IgD-negative memory B cell (primary cell): ENCODE data around the gene RAD51B. TPM values are rescaled to one million over a fixed set of nuclear protein-coding genes. Genes with fewer than 3 reads are reported as not detected.

Experiments used
- H3K27ac Mint-ChIP-seq, 3 donors: one replicate each; pipeline ENCODE4 v1.8.0; 2020 to 2022; ENCODE audit warnings: mild to moderate bottlenecking in 3 of 3, mixed read lengths in 3 of 3, moderate library complexity in 1 of 3
- H3K27me3 Mint-ChIP-seq: one replicate; pipeline ENCODE4 v1.8.0; 2021; ENCODE audit warnings: mixed read lengths
- H3K36me3 Mint-ChIP-seq: one replicate; pipeline ENCODE4 v1.8.0; 2020; ENCODE audit warnings: mild to moderate bottlenecking, mixed read lengths
- H3K4me1 Mint-ChIP-seq, 3 donors: one replicate each; pipeline ENCODE4 v1.8.0; 2020 to 2022; ENCODE audit warnings: mixed read lengths in 3 of 3, mild to moderate bottlenecking in 1 of 3
- H3K4me3 Mint-ChIP-seq, 4 donors: one replicate each; pipeline ENCODE4 v1.8.0; 2020 to 2022; ENCODE audit warnings: mild to moderate bottlenecking in 4 of 4, mixed read lengths in 4 of 4, moderate library complexity in 3 of 4
- H3K9me3 Mint-ChIP-seq, 3 donors: one replicate each; pipeline ENCODE4 v1.8.0; 2020 to 2021; ENCODE audit warnings: mixed read lengths in 3 of 3, mild to moderate bottlenecking in 1 of 3
- polyA plus RNA-seq: library from polyadenylated mRNA; unstranded; fragments of 300-500 nt; fragmentation: Illumina TruSeq; gene quantifications from one replicate; pipeline ENCODE4 v1.2.3, GENCODE V29; 2021

RAD51B gene
- polyA plus RNA-seq, 1 donor from 2014 or later, result 24.9 TPM

DNA sequence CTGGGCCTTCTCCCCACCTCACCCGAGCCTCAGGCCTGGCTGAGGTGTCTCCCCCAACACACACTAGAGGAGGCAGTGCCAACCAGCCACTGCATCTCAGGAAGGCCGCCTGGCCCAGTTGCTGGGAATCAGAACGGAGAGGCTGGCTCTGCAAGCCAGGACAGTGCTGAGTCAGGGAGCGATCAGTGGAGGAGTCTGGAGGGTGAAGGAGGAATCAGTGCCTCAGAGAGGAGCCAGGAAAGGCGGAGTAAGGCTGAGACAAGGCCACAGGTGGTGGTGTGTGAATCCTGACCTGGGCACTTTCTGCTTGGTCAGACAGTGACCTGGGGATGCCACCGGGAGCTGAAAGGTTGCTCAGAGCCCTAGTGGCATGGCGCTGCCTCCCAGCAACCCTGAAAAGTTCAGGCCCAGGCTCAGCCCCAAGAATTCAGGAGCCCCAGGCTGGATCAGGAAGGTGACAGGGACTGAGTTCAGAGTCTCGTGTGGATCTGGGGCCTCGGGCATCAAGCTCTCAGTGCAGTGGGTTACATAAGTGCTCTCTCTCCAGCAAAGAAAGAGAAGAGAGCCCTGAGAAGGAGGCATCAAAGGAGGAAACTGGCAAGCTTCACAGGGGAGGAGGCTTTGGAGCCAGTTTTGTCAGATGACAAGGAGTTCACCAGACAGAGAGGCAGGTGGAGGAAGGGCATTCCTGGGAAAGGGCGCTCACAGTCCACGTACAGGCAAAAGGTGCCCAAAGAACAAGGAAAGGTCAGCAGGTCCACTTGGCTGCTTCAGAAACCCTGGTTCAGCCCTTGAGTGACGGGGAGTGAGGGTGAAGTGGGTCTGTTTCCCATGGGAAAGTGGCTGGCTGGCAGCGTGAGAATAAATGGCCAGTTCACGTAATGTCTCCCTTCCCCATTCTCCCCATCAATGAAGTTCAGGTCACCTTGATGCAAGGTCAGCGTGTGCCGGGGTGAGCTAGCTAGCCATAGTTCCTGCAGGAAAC lies 885.4 kb downstream of the RAD51B start:
- Mint-ChIP-seq H3K27ac (peak overlapping the region in 1 of 3 donors; percentile 80), H3K27me3 (no peaks in the 10 kb centered on the region), H3K36me3 (no peaks in the 10 kb centered on the region), H3K4me3 (no peak overlapping the region), H3K9me3 (peaks cover 0 to 2% (median 0%) of the 10 kb centered on the region in 3 donors), H3K4me1 (peaks cover 0 to 6% (median 1%) of the 10 kb centered on the region in 3 donors)

GRCh38 chr14:68705741-68706283 lies 886.2 kb downstream of the RAD51B start:
- Mint-ChIP-seq H3K9me3 (peaks cover 0 to 2% (median 0%) of the 10 kb centered on the region in 3 donors), H3K36me3 (no peaks in the 10 kb centered on the region), H3K27ac (no peak overlapping the region), H3K27me3 (no peaks in the 10 kb centered on the region), H3K4me1 (peaks cover 0 to 4% (median 1%) of the 10 kb centered on the region in 3 donors), H3K4me3 (no peak overlapping the region)

DNA sequence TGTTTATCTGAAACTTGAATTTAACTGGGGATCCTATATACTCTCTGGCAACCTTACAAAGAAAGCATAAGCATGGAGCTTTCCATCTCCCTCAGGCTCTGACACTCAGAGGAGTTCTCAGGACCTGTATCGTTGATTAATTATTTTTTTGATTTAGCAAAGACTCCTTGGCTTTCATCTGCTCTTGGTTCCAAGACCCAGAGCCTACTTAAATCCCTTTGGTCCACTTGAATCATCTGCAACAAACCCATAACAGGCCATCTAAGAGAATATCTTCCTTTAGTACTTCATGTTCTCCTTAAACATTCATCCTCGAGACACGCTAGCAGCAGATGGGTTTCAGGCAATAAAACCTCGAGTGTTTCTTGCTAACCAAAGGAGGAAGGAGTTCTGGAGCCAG lies 887.9 kb downstream of the RAD51B start:
- H3K27me3 Mint-ChIP-seq, result no peaks in the 10 kb centered on the region
- no peaks in the 10 kb centered on the region for H3K9me3 Mint-ChIP-seq
- H3K27ac Mint-ChIP-seq, result no peak overlapping the region
- peaks cover 0 to 2% (median 0%) of the 10 kb centered on the region in 3 donors for H3K4me1 Mint-ChIP-seq
- no peaks in the 10 kb centered on the region for H3K36me3 Mint-ChIP-seq
- no peak overlapping the region for H3K4me3 Mint-ChIP-seq

- Mint-ChIP-seq H3K4me1 (peaks cover 0 to 2% (median 0%) of the 10 kb centered on the region in 3 donors), H3K27ac (no peak overlapping the region), H3K36me3 (no peaks in the 10 kb centered on the region), H3K9me3 (no peaks in the 10 kb centered on the region), H3K27me3 (no peaks in the 10 kb centered on the region), H3K4me3 (no peak overlapping the region)
Measured at GRCh38 chr14:68708343-68708742, 888.8 kb downstream of the RAD51B start.

DNA sequence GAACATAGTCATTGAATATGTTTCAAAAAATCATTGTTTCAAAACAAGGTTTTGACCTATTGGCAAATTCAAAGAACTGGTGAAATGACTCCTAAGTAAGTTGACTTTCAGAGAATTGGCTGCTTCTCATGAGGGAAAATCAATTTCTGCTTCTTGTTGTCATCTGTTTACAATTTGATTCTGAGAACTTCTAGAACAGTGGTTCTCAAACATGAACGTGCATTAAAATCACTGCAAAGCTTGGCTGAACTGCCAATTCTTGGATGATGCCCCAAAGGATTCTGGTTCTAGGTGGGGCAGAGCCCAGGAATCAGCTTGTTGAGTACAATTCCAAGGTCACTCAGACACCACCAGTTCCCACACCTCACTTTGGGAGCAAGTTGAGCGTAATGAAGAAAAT lies 889.4 kb downstream of the RAD51B start:
- no peak overlapping the region for H3K27ac Mint-ChIP-seq

GRCh38 chr14:68710776-68711175 lies 891.2 kb downstream of the RAD51B start:
- H3K36me3 Mint-ChIP-seq, result peaks cover 4% of the 10 kb centered on the region
- no peak overlapping the region for H3K27ac Mint-ChIP-seq
- no peaks in the 10 kb centered on the region for H3K9me3 Mint-ChIP-seq
- H3K4me3 Mint-ChIP-seq, result no peak overlapping the region
- no peaks in the 10 kb centered on the region for H3K27me3 Mint-ChIP-seq
- H3K4me1 Mint-ChIP-seq, result peaks cover 0 to 3% (median 2%) of the 10 kb centered on the region in 3 donors

More for the DNA sequence above, 889.4 kb downstream of the RAD51B start:
- peaks cover 0 to 2% (median 0%) of the 10 kb centered on the region in 3 donors for H3K4me1 Mint-ChIP-seq
- H3K9me3 Mint-ChIP-seq, result no peaks in the 10 kb centered on the region
- no peak overlapping the region for H3K4me3 Mint-ChIP-seq
- no peaks in the 10 kb centered on the region for H3K27me3 Mint-ChIP-seq
- H3K36me3 Mint-ChIP-seq, result peaks cover 2% of the 10 kb centered on the region

DNA sequence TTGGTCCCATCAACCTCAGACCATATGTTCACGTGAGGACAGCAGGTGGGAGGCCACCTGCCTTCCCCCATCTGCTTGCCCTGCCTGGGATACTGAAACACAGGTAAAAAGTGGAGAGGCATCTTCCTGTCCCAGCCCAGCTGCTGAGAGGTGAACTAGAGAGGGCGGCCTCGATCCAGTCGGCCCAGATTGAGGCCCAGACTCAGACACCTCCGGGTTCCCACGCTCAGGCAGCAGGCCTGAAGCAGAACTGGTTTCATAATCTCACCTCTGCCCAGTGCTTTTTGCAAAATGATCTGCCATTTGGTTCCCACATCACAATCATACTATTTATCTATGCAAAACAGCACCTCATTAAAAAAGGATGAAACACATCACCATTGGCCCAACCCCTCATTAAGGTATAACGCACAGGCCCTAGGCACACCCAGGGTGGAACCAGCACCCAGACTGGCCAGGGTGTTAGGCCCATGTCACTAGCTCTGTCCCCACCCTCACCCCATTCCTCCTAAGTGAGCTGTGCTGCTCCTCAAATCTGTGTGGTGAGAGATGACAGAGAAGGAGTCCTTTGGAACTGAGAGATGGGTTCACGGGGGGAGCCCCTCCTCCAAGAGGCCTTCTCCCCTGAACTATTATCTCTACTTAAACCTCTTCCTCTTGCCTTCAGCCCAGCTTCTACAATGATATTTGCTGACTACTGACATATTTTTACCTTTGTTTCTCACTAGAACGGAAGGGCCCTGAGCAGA lies 892.2 kb downstream of the RAD51B start:
- Mint-ChIP-seq H3K4me1 (peaks cover 0 to 3% (median under 1%) of the 10 kb centered on the region in 3 donors), H3K27ac (peak overlapping the region in 1 of 3 donors; percentile 44), H3K27me3 (no peaks in the 10 kb centered on the region), H3K9me3 (no peaks in the 10 kb centered on the region), H3K4me3 (no peak overlapping the region), H3K36me3 (peaks cover 4% of the 10 kb centered on the region)

DNA sequence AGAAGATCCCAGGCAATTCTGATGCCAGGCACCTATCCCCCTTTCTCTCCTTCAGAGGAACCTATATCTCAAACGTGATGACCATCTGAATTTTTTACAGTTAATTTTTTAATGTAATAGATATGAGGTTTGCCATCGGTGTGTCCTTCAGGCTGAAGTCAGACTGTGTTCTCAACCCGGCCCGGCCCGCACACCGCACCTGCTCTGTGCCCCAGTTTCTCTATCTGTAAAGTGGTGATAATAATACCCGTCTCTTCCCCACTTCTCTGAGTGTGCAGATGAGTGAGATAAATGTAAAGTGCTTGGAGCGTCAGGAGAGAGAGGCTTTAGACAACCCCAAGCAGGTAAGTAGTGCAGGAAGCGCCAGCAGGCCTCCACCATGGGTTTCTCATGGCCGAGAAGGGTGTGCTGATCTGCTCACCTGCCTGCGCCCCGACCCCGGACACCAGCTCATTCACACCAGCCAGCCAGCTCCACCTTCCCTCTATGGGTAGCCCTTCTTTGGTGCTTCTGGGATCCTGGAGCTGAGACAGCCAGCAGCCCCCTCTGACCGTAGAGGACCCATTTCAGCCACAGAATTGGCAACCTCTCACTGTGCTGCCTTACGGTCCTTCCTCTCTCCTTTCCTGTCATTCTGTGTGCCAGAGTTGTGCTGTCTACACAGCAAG lies 893.3 kb downstream of the RAD51B start:
- Mint-ChIP-seq H3K27ac (peak overlapping the region in 1 of 3 donors; percentile 44), H3K36me3 (peaks cover 4% of the 10 kb centered on the region), H3K4me3 (no peak overlapping the region), H3K9me3 (no peaks in the 10 kb centered on the region), H3K4me1 (peaks cover 0 to 3% (median 0%) of the 10 kb centered on the region in 3 donors), H3K27me3 (no peaks in the 10 kb centered on the region)

- Mint-ChIP-seq H3K27ac (no peak overlapping the region), H3K4me1 (peaks cover 0 to 3% (median 0%) of the 10 kb centered on the region in 3 donors), H3K4me3 (no peak overlapping the region), H3K27me3 (no peaks in the 10 kb centered on the region), H3K36me3 (peaks cover 4% of the 10 kb centered on the region), H3K9me3 (peaks cover 0 to 2% (median 0%) of the 10 kb centered on the region in 3 donors)
Measured at GRCh38 chr14:68713782-68714181, 894.2 kb downstream of the RAD51B start.

DNA sequence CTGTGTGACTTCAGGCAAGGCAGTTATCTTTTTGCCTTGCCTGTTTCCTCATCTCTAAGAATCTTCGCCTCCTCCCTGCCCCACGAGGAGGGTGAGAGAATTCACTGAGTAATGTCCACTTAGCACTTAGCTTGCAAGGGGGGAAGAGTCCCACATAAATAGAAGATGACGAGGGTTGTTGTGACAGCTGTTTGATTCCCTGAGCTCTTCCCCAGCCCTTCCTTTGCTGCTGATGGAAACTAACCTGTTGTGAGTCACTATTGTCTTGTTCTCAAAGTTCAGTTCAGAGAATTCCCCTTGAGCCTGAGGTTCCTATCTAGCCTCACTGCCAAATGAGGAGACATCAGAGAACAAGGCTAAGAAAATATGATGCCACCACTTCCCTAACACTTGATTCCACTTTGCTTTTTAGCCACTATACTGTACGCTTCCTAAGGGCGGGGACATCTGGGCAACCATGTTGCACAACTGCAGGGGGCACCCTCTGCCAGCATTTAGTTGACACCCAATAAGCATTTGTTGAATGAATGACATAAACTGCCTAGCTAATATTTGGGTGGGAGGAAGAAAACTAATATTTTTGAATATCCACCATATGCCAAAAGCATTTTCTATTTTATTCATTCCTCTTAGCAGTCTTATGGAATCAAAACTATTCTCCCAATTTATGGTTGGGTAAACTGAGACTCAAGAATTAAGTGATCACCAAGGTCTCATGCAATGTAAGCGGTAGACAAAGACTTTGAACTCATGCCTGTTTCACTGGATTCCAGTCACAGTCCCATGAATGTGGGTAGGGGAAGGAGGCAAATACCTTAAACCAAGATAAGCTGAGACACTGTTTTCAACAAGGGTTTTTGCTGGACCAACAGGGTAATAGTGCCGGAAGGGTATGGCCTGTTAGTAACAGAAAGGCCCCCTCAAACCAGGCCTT lies 895.7 kb downstream of the RAD51B start:
- H3K4me3 Mint-ChIP-seq, result no peak overlapping the region
- H3K27me3 Mint-ChIP-seq, result no peaks in the 10 kb centered on the region
- H3K9me3 Mint-ChIP-seq, result peaks cover 0 to 7% (median 2%) of the 10 kb centered on the region in 3 donors
- peak overlapping the region in 2 of 3 donors; percentile 36 to 39 for H3K27ac Mint-ChIP-seq
- H3K36me3 Mint-ChIP-seq, result peaks cover 4% of the 10 kb centered on the region
- peaks cover 0 to 11% (median 8%) of the 10 kb centered on the region in 3 donors for H3K4me1 Mint-ChIP-seq

DNA sequence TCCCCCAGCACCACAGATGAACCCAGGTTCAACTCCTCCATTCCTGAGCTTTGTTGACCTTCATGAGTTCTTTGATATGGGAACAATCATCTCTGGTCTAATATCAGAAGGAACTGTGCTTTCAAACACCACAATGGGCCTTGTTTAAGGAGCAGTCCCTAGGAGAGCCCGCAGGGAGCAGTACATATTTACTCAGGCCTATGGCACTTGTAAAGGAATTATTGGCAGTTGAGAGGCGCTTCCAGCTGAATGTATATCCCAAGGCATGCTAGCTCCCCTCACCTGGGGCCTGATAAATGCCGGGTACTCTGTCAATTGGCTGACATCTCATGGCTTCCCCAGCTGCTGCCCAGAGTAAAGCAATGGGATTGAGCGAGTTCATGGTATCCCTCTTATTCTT lies 897.1 kb downstream of the RAD51B start:
- Mint-ChIP-seq H3K4me3 (no peak overlapping the region), H3K4me1 (peaks cover 0 to 11% (median 8%) of the 10 kb centered on the region in 3 donors), H3K36me3 (peaks cover 4% of the 10 kb centered on the region), H3K27ac (no peak overlapping the region), H3K9me3 (peaks cover 2 to 8% (median 2%) of the 10 kb centered on the region in 3 donors), H3K27me3 (no peaks in the 10 kb centered on the region)

DNA sequence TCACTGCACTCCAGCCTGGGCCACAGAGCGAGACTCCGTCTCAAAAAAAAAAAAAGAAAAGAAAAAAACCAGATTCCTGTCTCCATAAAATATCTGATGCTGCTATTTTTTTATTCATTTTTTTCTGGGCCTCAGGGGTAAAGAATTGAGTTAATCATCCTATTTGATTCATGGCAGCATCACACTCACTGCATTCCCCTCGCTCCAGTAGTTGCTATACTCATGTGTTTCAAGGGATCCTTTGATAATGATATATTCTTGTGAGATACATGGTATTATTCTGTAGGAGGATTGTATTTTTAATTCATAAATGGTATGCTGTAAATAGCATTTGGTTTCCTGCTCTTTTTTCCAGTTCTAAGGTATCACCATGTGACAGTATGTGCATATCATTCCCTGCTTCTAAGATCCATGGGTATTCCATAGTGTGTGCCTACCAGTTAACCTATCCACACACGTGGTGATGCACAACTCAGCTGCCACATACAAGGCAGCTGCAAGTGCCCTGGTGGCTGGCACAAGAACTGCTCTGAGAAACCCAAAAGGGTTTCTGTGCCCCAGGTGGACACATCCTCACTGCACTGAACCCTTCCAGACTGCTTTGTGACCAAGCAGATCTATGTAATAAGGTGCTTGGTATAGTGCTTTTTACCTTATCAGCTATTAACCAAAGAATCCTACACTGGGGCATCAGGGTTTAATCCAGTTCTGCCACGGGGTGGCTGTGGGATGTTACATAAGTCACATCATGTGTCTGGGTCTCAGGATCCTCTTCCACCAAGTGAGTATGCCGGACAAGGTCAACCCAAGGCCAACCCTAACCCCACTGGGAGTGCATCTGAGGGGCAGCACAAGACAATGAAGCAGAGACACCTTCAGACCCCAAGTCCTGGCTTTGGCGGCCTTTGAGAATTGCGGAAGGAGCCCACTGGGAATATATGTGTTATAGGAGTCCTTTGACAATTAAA lies 898.7 kb downstream of the RAD51B start:
- Mint-ChIP-seq H3K27me3 (peaks cover 1% of the 10 kb centered on the region), H3K9me3 (peaks cover 2 to 8% (median 2%) of the 10 kb centered on the region in 3 donors), H3K27ac (no peak overlapping the region), H3K4me3 (peak overlapping the region in 1 of 4 donors; percentile 17), H3K36me3 (peaks cover 4% of the 10 kb centered on the region), H3K4me1 (peaks cover 0 to 11% (median 11%) of the 10 kb centered on the region in 3 donors)
